ENCODE results near the gene SLC9A8.

SLC9A8 gene

DNA sequence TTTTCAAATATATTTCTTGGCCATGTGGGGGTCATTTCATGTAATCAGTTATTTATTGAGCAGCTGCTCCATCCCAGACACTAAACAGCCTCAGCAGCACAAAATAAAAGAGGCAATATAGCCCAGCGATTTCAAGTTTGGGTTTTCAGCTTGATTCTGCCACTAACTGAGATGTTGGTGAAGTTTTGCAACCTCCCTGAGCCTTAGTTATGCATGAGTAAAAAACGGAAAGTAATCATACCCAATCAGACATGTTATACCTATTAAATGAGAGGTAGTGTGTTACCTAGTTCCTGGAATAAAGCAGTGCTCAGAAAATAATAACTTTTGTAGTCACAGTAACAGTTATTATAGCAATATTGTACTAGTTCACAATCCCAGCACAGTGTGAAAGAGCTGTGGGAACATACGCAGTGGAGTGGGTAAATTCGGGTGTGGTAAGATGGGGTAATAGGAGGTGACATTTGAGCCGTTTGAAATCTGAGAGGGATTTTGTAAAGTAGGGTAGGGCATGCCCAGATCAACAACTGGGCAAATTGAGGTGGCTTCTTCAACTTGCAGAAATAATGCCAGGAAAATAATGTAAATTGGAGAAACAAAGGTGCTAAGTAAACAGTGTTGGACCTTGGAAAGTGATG lies 1.5 kb downstream of the SLC9A8 start:
- in situ Hi-C loops (cut with MboI; ENCODE audit: low sequenced_read_pairs), result no loop called here
- no peak for DNase-seq (ENCODE audit: low spot score in 2 of 2)
- Histone ChIP-seq H3K4me3 (peak overlapping the region; percentile 57; the same call in 1 of the 2 replicates), H3K9me3 (no peaks in the 10 kb centered on the region), H3K36me3 (replicated peaks) (peaks cover 11% of the 10 kb centered on the region), H3K27me3 (ENCODE audit: low read depth) (no peaks in the 10 kb centered on the region), H3K4me1 (peaks cover 30% of the 10 kb centered on the region)

GRCh38 chr20:49818816-49819215 lies 6.2 kb downstream of the SLC9A8 start:
- peaks cover 30% of the 10 kb centered on the region for H3K36me3 ChIP-seq (replicated peaks)
- H3K4me1 ChIP-seq, result peaks cover 20% of the 10 kb centered on the region
- no peak for DNase-seq (ENCODE audit: low spot score in 2 of 2)
- H3K4me3 ChIP-seq, result no peak overlapping the region
- in situ Hi-C loops (cut with MboI; ENCODE audit: low sequenced_read_pairs), result no loop called here
- no peaks in the 10 kb centered on the region for H3K27me3 ChIP-seq (ENCODE audit: low read depth)
- no peaks in the 10 kb centered on the region for H3K9me3 ChIP-seq

DNA sequence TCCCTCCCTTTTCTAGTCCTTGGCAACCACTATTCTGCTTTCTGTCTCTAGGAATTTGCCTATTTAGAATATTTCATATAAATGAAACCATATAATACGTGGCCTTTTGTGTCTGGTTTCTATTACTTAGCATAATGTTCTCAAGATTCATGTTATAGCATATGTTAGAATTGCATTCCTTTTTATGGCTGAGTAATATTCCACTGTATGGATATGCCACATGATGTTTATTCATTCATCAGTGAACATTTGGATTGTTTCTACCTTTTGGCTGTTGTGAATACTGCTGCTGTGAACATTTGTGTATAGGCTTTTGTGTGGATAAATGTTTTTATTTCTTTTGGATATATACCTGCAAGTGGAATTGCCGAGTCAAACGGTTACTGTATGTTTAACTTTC lies 7.1 kb downstream of the SLC9A8 start:
- peaks cover 38% of the 10 kb centered on the region for H3K36me3 ChIP-seq (replicated peaks)
- in situ Hi-C loops (cut with MboI; ENCODE audit: low sequenced_read_pairs), result no loop called here
- H3K27me3 ChIP-seq (ENCODE audit: low read depth), result no peaks in the 10 kb centered on the region
- DNase-seq (ENCODE audit: low spot score in 2 of 2), result no peak
- H3K4me1 ChIP-seq, result peaks cover 14% of the 10 kb centered on the region
- H3K9me3 ChIP-seq, result no peaks in the 10 kb centered on the region
- H3K4me3 ChIP-seq, result no peak overlapping the region

DNA sequence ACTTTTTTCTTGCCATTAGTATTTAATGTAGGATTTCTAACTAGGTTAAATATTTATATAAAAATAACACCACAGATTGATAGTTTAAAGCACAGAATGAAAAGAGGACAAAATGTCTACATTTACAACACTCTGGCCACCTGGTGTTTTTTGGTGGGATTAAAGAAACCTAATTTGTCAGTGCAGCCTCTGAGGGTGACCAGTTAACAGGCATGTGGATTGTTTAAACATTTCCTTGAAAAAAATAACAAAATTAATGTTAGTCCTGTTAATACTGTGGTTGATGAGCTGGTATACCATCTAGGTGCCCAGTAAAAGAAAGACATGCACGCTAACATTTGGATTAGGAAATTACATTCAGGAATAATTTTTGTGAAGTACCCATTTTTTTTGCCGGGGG lies 8.8 kb downstream of the SLC9A8 start:
- DNase-seq (ENCODE audit: low spot score in 2 of 2), result no peak
- H3K36me3 ChIP-seq (replicated peaks), result peaks cover 44% of the 10 kb centered on the region
- H3K27me3 ChIP-seq (ENCODE audit: low read depth), result no peaks in the 10 kb centered on the region
- in situ Hi-C loops (cut with MboI; ENCODE audit: low sequenced_read_pairs), result no loop called here
- H3K4me3 ChIP-seq, result no peak overlapping the region
- no peaks in the 10 kb centered on the region for H3K9me3 ChIP-seq
- H3K4me1 ChIP-seq, result peaks cover 14% of the 10 kb centered on the region

GRCh38 chr20:49821870-49822331 lies 9.3 kb downstream of the SLC9A8 start:
- Histone ChIP-seq H3K36me3 (replicated peaks) (peaks cover 44% of the 10 kb centered on the region), H3K4me1 (peaks cover 14% of the 10 kb centered on the region), H3K9me3 (no peaks in the 10 kb centered on the region), H3K4me3 (no peak overlapping the region), H3K27me3 (ENCODE audit: low read depth) (no peaks in the 10 kb centered on the region)
- in situ Hi-C loops (cut with MboI; ENCODE audit: low sequenced_read_pairs), result no loop called here
- DNase-seq (ENCODE audit: low spot score in 2 of 2), result no peak

GRCh38 chr20:49823152-49823847 lies 10.7 kb downstream of the SLC9A8 start:
- DNase-seq (ENCODE audit: low spot score in 2 of 2), result no peak
- no peaks in the 10 kb centered on the region for H3K9me3 ChIP-seq
- peaks cover 7% of the 10 kb centered on the region for H3K4me1 ChIP-seq
- no peak overlapping the region for H3K4me3 ChIP-seq
- peaks cover 44% of the 10 kb centered on the region for H3K36me3 ChIP-seq (replicated peaks)
- in situ Hi-C loops (cut with MboI; ENCODE audit: low sequenced_read_pairs), result no loop called here
- H3K27me3 ChIP-seq (ENCODE audit: low read depth), result no peaks in the 10 kb centered on the region

- no peak overlapping the region for H3K4me3 ChIP-seq
- DNase-seq (ENCODE audit: low spot score in 2 of 2), result no peak
- in situ Hi-C loops (cut with MboI; ENCODE audit: low sequenced_read_pairs), result no loop called here
- H3K27me3 ChIP-seq (ENCODE audit: low read depth), result no peaks in the 10 kb centered on the region
- no peaks in the 10 kb centered on the region for H3K4me1 ChIP-seq
- peaks cover 38% of the 10 kb centered on the region for H3K36me3 ChIP-seq (replicated peaks)
- no peaks in the 10 kb centered on the region for H3K9me3 ChIP-seq
Observed at GRCh38 chr20:49824206-49824605, 11.6 kb downstream of the SLC9A8 start.

DNA sequence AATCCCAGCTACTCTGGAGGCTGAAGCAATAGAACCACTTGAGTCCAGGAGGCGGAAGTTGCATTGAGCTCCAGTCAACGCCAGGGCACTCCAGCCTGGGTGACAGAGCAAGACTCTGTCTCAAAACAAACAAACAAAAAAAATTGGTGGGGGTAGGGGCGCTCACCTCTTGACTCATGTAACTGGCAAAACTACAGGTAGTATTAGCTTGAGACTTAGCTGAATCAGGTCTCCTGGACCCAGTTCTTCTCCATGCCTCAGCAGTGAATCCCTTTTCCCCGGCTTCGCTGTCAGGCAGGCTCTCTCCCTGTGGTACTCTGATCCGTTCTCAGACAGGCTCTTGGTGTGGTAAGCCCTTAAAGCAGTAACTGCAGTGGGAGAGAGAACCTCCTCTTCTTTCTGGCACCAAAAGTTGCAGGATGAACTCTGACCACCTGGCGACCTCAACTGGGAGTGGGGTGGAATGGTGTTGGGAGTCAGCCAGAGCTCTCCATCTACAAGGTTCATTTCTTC lies 12.9 kb downstream of the SLC9A8 start:
- H3K4me1 ChIP-seq, result no peaks in the 10 kb centered on the region
- DNase-seq (ENCODE audit: low spot score in 2 of 2), result no peak
- peaks cover 30% of the 10 kb centered on the region for H3K36me3 ChIP-seq (replicated peaks)
- H3K9me3 ChIP-seq, result no peaks in the 10 kb centered on the region
- no peak overlapping the region for H3K4me3 ChIP-seq
- no peaks in the 10 kb centered on the region for H3K27me3 ChIP-seq (ENCODE audit: low read depth)
- in situ Hi-C loops (cut with MboI; ENCODE audit: low sequenced_read_pairs), result no loop called here

- no peaks in the 10 kb centered on the region for H3K9me3 ChIP-seq
- H3K4me1 ChIP-seq, result no peaks in the 10 kb centered on the region
- DNase-seq (ENCODE audit: low spot score in 2 of 2), result no peak
- H3K27me3 ChIP-seq (ENCODE audit: low read depth), result no peaks in the 10 kb centered on the region
- H3K36me3 ChIP-seq (replicated peaks), result peaks cover 3% of the 10 kb centered on the region; the same call in 1 of the 2 replicates
- no peak overlapping the region for H3K4me3 ChIP-seq
- in situ Hi-C loops (cut with MboI; ENCODE audit: low sequenced_read_pairs), result no loop called here
Observed at GRCh38 chr20:49831022-49831769, 18.6 kb downstream of the SLC9A8 start.

DNA sequence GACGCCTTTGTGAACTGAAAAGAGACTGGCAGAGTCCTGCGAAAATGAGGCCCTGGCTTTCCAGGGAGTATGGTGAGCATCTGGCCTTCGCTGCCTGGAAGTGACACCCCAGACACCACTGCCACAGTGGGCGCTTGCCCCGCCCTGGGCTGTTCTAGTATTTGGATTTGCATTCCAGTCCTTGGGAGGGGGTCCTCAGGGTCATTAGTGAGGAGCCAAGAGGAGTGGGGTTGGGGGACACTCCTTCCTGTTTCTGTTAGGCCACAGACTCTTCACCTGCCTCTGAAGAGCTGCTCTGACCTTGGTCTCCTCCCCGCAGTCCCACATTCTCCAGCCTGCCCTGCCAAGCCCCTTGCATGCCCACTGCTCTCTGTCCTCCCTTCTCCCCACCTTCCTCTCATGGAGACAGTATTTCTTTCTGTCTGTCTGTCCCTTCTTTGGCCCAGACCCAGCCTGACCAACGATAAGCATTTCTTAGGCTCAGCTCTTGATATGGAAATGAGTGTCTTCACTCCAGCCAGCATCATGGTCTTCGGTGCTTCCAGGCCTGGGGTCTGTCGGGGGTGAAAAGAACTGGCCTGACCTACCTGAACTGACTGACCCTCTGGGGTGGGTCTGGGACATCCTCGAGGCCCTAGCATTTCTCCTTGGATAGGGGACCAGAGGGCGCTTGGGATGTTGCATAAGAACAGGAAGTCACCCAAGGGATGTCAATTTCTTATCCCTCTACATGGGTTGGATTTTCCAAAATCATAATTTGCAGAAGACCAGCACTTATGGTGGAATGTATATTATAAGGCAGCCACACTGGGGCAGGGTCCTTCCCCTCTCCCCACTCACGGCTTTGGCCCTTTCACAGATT lies 19.4 kb downstream of the SLC9A8 start:
- Histone ChIP-seq H3K4me3 (no peak overlapping the region), H3K36me3 (replicated peaks) (peaks cover 1% of the 10 kb centered on the region; the same call in 1 of the 2 replicates)
- in situ Hi-C loops (cut with MboI; ENCODE audit: low sequenced_read_pairs), result no loop called here

DNA sequence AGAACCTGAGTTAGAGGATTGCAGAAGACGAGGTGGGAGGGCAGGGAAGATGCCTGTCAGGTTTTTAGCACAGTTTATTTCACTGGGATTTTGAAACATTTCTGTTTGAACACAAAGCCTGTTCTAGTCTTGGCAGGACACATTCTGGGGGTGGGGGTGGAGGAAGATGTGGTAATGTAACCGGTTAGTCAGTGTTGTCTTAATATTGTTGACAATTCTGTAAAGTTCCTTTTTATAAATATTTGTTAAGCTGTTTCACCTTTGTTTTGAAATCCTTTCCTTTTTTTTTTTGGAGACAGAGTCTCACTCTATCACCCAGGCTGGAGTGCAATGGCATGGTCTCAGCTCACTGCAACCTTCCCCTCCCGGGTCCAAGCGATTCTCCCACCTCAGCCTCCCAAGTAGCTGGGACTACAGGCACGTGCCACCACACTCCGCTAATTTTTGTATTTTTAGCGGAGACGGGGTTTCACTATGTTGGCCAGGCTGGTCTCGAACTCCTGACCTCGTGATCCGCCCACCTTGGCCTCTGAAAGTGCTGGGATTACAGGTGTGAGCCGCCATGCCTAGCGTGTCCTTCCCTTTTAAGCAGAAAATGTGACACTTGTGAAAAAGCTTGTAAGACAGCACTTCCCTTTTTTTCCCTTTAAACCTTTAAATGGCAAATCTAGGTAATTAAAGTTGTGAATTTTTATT lies 20.2 kb downstream of the SLC9A8 start:
- Histone ChIP-seq H3K4me1 (peaks cover 7% of the 10 kb centered on the region), H3K27me3 (ENCODE audit: low read depth) (no peaks in the 10 kb centered on the region), H3K36me3 (replicated peaks) (no peaks in the 10 kb centered on the region), H3K4me3 (no peak overlapping the region), H3K9me3 (no peaks in the 10 kb centered on the region)
- in situ Hi-C loops (cut with MboI; ENCODE audit: low sequenced_read_pairs), result no loop called here
- DNase-seq (ENCODE audit: low spot score in 2 of 2), result no peak

More for the DNA sequence above, 19.4 kb downstream of the SLC9A8 start:
- Histone ChIP-seq H3K27me3 (ENCODE audit: low read depth) (no peaks in the 10 kb centered on the region), H3K4me1 (peaks cover 5% of the 10 kb centered on the region), H3K9me3 (no peaks in the 10 kb centered on the region)
- DNase-seq (ENCODE audit: low spot score in 2 of 2), result no peak

DNA sequence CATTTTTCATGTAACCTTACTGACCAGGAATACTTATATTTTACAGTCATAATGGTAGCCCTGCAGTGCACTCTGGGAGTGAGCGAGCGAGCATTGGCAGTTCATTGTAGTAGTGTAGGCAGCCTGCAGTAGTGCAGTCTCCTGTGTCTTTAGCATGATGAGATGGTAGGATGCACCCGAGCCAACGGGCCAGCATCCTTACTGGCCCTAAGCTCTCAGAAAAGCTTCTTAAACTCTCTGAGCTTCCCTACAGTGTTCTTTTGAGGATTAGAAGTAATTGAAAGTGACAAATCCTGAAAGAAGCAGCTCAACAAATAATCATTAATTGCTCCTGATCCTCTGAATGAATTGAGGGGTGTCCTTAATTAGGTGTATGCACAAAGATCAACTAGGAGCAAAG lies 20.9 kb downstream of the SLC9A8 start:
- H3K4me3 ChIP-seq, result no peak overlapping the region

GRCh38 chr20:49835031-49835430 lies 22.4 kb downstream of the SLC9A8 start:
- in situ Hi-C loops (cut with MboI; ENCODE audit: low sequenced_read_pairs), result no loop called here
- Histone ChIP-seq H3K4me3 (no peak overlapping the region), H3K36me3 (replicated peaks) (no peaks in the 10 kb centered on the region), H3K27me3 (ENCODE audit: low read depth) (no peaks in the 10 kb centered on the region), H3K4me1 (peaks cover 7% of the 10 kb centered on the region), H3K9me3 (no peaks in the 10 kb centered on the region)
- DNase-seq (ENCODE audit: low spot score in 2 of 2), result no peak

More for the DNA sequence above, 20.9 kb downstream of the SLC9A8 start:
- Histone ChIP-seq H3K27me3 (ENCODE audit: low read depth) (no peaks in the 10 kb centered on the region), H3K9me3 (no peaks in the 10 kb centered on the region), H3K36me3 (replicated peaks) (no peaks in the 10 kb centered on the region), H3K4me1 (peaks cover 7% of the 10 kb centered on the region)
- in situ Hi-C loops (cut with MboI; ENCODE audit: low sequenced_read_pairs), result no loop called here
- DNase-seq (ENCODE audit: low spot score in 2 of 2), result no peak

Data from HAP-1 (cell line).